GM12892 (cell line): ENCODE results near the gene IL1RN.

Source experiments
- POLR2A ChIP-seq: IDR thresholded peaks from 2 replicates; pipeline ENCODE4 v1.6.1; 2011; ENCODE audit warnings: low read depth, low read length, control low read depth
- POLR2AphosphoS5 ChIP-seq: IDR thresholded peaks from 2 replicates; pipeline ENCODE4 v1.6.1; 2011; ENCODE audit warnings: low read depth, low read length, control low read depth

DNA sequence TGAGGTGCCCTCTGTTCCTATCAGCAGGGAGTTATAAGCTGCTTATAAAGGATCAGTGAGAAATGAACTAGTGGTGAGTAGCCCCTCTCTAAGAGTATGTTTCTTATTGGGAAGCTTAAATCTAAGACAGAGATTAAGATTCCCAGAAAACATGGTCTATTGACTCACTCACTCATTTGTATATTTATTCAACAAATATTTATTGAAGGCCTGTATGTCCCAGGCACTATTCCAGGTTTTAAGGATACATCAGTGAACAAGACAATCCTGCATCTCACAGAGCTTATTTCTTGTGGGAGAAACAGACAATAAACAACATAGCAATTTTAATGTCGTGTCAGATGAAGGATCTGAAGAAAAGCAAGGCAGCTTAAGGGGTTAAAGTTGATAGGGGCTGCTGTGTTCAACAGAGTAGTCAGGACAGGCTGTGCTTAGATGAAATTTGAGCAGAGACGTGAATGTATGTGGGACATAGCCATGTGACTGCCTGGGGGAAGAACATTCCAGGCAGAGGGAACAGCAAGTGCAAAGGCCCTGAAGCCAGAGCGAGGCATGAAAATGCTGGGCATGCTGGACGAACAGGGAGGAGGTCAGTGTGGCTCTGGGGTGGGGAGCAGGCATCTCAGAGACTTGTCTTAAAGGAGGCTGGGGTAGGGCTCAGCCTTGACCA lies 31.6 kb downstream of the IL1RN start:
- TF ChIP-seq POLR2A (no peak), POLR2AphosphoS5 (no peak)
